Measurements from ENCODE around the gene MEF2D.

The MEF2D gene

GRCh38 chr1:156438278-156438987 lies 62.1 kb downstream of the MEF2D start:
- DNase-seq = no peak

GRCh38 chr1:156437037-156437867 lies 63.3 kb downstream of the MEF2D start:
- DNase-seq = no peak

GRCh38 chr1:156436141-156437036 lies 64.2 kb downstream of the MEF2D start:
- DNase-seq = no peak

GRCh38 chr1:156435545-156436140 lies 64.9 kb downstream of the MEF2D start:
- DNase-seq = no peak

GRCh38 chr1:156434989-156435544 lies 65.5 kb downstream of the MEF2D start:
- DNase-seq = no peak

- no peak for DNase-seq
These were observed 67.0 kb downstream of the MEF2D start for GRCh38 chr1:156433602-156434001.

GRCh38 chr1:156433032-156433431 lies 67.5 kb downstream of the MEF2D start:
- DNase-seq = no peak

GRCh38 chr1:156432669-156433018 lies 67.9 kb downstream of the MEF2D start:
- no peak for DNase-seq

- DNase-seq = no peak
These were observed 68.6 kb downstream of the MEF2D start for GRCh38 chr1:156431769-156432668.

GRCh38 chr1:156431366-156431765 lies 69.2 kb downstream of the MEF2D start:
- no peak for DNase-seq

GRCh38 chr1:156430866-156431265 lies 69.7 kb downstream of the MEF2D start:
- DNase-seq = no peak

- no peak for DNase-seq
These were observed 70.3 kb downstream of the MEF2D start for GRCh38 chr1:156430303-156430702.

- no peak for DNase-seq
These were observed 71.1 kb downstream of the MEF2D start for GRCh38 chr1:156429313-156430060.

GRCh38 chr1:156428746-156429288 lies 71.8 kb downstream of the MEF2D start:
- DNase-seq = no peak

GRCh38 chr1:156427957-156428356 lies 72.6 kb downstream of the MEF2D start:
- DNase-seq = no peak

- no peak for DNase-seq
These were observed 74.6 kb downstream of the MEF2D start for GRCh38 chr1:156425943-156426342.

- DNase-seq = no peak
These were observed 75.7 kb downstream of the MEF2D start for GRCh38 chr1:156424806-156425432.

- no peak for DNase-seq
These were observed 76.9 kb downstream of the MEF2D start for GRCh38 chr1:156423422-156424352.

- DNase-seq = no peak
These were observed 77.9 kb downstream of the MEF2D start for GRCh38 chr1:156422602-156423091.
